ENCODE measurements around the gene PARVB. TPM values are rescaled to one million over a fixed set of nuclear protein-coding genes. Genes with fewer than 3 reads are reported as not detected.
A peak's percentile ranks its signal among the peaks of the same experiment; 100 is the strongest.

The PARVB gene
- total and polyA plus RNA-seq, 8 donors, result 3.8 to 27.3 (median 10.4) TPM

- Histone ChIP-seq H3K36me3 (no peaks in the 10 kb centered on the region), H3K9me3 (no peaks in the 10 kb centered on the region), H3K27me3 (no peaks in the 10 kb centered on the region), H3K27ac (no peak overlapping the region), H3K4me3 (no peak overlapping the region), H3K4me1 (no peaks in the 10 kb centered on the region)
- no peak for FAIRE-seq
- DNase-seq, result peak in 1 of 6 donors; percentile 6
- 84 to 86% methylated on average over 15 of the region's 15 CpGs for WGBS, 2 donors
- ATAC-seq, result no peak
- intact Hi-C loops (cut with DNase I), result no loop called here
- no peak for TF ChIP-seq CTCF (IDR thresholded peaks at IDR 0.05)
Measured at GRCh38 chr22:44089717-44090570, 65.8 kb downstream of the PARVB start.

GRCh38 chr22:44090571-44090905 lies 66.4 kb downstream of the PARVB start:
- intact Hi-C loops (cut with DNase I), result no loop called here
- 75 to 82% methylated on average over 9 of the region's 9 CpGs for WGBS, 2 donors
- no peak for FAIRE-seq

GRCh38 chr22:44091021-44091721 lies 67.1 kb downstream of the PARVB start:
- 73 to 83% methylated on average over 14 of the region's 14 CpGs for WGBS, 2 donors
- ATAC-seq (no peak), DNase-seq (peak in 1 of 6 donors; percentile 1), FAIRE-seq (no peak)
- intact Hi-C loops (cut with DNase I), result no loop called here
- no peak for TF ChIP-seq CTCF (IDR thresholded peaks at IDR 0.05)
- no peak overlapping the region for H3K27ac ChIP-seq
- no peaks in the 10 kb centered on the region for H3K4me1 ChIP-seq
- no peaks in the 10 kb centered on the region for H3K27me3 ChIP-seq
- no peaks in the 10 kb centered on the region for H3K9me3 ChIP-seq
- H3K36me3 ChIP-seq, result no peaks in the 10 kb centered on the region
- no peak overlapping the region for H3K4me3 ChIP-seq

More at GRCh38 chr22:44090571-44090905, 66.4 kb downstream of the PARVB start:
- Histone ChIP-seq H3K27me3 (no peaks in the 10 kb centered on the region), H3K4me3 (no peak overlapping the region), H3K36me3 (no peaks in the 10 kb centered on the region), H3K9me3 (no peaks in the 10 kb centered on the region), H3K27ac (no peak overlapping the region), H3K4me1 (no peaks in the 10 kb centered on the region)
- TF ChIP-seq CTCF (IDR thresholded peaks at IDR 0.05), result no peak
- DNase-seq, result peak in 1 of 6 donors; percentile 28
- no peak for ATAC-seq

- 89 to 95% methylated on average over 10 of the region's 10 CpGs for WGBS, 2 donors
- Histone ChIP-seq H3K4me3 (no peak overlapping the region), H3K27ac (no peak overlapping the region), H3K9me3 (no peaks in the 10 kb centered on the region), H3K4me1 (no peaks in the 10 kb centered on the region), H3K36me3 (no peaks in the 10 kb centered on the region), H3K27me3 (no peaks in the 10 kb centered on the region)
- intact Hi-C loops (cut with DNase I), result no loop called here
- FAIRE-seq (no peak), DNase-seq (peak in 1 of 6 donors; percentile 20), ATAC-seq (no peak)
- no peak for TF ChIP-seq CTCF (IDR thresholded peaks at IDR 0.05)
Measured at GRCh38 chr22:44091751-44092150, 67.6 kb downstream of the PARVB start.
